GM19351 (cell line): ENCODE data around the gene SAMM50.
"Not testable (repeated sequence)": the region's sequence is repeated elsewhere in the genome, so short reads cannot be mapped to it uniquely, and the experiment has no call there.

Experiments
- ATAC-seq: cut with Tn5 transposase; IDR thresholded peaks from one replicate; pipeline ENCODE4 v1.9.1; 2021; ENCODE audit warnings: mild to moderate bottlenecking, moderate library complexity; ENCODE audit not compliant: unreplicated experiment

SAMM50 gene

DNA sequence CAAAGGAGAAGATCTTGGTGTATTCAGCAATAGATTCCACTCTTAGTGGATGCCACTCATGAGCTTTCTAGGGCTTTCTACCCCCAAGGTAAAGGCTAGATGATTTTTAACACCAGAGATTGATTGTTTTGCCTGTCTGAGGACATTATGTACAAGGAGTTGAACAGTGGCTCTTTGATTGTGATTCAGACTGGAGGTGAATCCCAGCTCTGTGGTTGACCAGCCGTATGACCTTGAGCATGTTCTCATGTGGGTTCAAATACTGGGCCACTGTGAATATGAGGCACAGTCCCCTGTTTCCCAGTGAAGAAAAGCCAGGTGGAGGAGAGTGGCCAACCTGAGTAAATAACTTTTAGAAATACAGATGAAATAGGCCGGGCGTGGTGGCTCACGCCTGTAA lies 44.9 kb downstream of the SAMM50 start:
- no peak for ATAC-seq

DNA sequence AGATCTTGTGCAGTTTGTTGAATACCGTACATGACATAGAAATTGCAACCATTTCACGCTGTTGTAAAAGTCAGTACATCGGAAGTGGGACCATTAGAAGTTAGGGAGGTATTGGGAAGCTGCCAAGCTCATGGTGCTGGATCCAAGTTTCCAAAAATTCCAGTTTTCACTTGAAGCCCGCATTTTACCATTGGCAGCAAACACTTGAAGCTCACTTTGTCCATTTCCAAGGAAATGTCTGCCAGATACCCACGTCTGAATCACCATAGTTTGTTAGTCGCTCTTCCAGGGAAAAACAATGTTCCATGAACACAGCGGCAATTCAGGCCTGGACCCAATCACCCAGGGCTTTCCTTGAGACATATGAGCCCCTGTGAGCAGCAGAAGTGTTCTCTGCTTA lies 46.3 kb downstream of the SAMM50 start:
- no peak for ATAC-seq

- ATAC-seq: no peak
Measured at GRCh38 chr22:44002324-44002723, 47.1 kb downstream of the SAMM50 start.

- ATAC-seq: no peak
Measured at GRCh38 chr22:44002997-44003396, 47.8 kb downstream of the SAMM50 start.

DNA sequence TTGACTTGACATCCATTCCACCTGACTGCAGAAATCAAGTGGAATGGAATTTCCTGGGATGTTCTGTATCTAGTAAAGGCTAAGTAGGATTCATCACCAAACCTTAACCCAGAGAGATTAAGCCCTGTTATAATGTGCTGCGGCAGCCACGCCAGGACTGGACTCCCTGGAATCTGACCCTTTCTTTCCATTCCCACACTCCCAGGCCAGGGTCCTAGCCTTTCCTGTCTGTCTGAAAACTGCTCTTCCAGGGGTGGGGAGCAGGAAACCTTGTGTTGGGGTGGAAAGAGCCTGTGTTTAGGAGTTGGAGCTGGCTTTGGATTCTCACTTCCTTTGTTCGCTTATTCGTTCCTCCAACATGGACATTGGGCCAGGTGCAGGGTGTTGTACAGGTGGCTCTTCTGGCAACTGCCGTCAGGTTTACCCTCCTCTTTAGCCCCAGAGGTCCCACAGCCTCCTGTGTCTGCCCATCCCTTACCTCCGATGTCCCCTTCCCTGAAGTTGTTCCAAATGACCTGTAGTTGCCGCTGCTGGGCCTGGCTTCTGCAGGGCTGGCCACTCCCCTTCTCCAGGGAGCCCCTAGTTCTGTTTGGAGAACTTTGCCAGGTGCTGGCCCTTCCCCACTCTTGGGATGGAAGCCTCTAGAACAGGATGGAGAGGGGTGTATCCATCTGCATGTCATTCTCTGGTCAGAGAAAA lies 48.3 kb downstream of the SAMM50 start:
- no peak for ATAC-seq

DNA sequence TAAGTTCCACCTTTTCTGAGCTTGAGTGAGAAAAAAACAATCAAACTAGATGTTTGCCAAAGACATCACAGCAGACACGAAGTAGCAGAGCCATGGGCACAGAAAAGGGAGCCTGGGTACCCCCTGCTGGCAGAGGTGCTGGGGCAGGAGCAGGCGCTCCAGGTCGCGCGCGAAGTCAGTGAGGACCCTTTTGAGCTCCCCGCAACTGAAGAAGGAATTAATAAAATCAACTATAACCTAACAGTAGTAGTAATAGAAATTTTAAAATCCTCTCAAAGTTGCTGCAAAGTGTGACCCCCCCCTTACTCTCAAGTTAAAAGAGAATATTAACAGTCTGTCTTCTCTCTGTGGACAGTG lies 48.8 kb downstream of the SAMM50 start:
- no peak for ATAC-seq

GRCh38 chr22:44005524-44005923 lies 50.3 kb downstream of the SAMM50 start:
- ATAC-seq: no peak

GRCh38 chr22:44012162-44012561 lies 56.9 kb downstream of the SAMM50 start:
- ATAC-seq: no peak

DNA sequence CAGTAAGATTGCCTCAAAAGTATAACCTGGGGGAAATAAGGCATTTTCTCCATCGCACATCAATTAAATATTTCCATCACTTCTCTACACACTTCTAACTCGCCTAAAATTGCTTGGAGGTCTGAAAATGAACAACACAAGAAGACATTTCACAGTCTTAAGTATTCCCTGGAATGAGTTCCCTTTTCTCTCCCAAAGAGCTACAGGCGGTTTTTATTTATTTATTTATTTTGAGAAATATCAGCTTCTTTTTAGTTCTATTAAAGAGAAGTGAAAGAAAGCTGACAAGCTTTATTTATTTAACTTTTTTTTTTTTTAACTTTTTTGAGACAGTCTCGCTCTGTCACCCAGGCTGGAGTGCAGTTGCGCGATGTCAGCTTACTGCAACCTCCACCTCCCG lies 57.3 kb downstream of the SAMM50 start:
- no peak for ATAC-seq

GRCh38 chr22:44014241-44014640 lies 59.0 kb downstream of the SAMM50 start:
- ATAC-seq: no peak

- ATAC-seq: not testable (repeated sequence)
Measured at GRCh38 chr22:44016586-44016985, 61.3 kb downstream of the SAMM50 start.

- no peak for ATAC-seq
Measured at GRCh38 chr22:44018594-44018993, 63.4 kb downstream of the SAMM50 start.

DNA sequence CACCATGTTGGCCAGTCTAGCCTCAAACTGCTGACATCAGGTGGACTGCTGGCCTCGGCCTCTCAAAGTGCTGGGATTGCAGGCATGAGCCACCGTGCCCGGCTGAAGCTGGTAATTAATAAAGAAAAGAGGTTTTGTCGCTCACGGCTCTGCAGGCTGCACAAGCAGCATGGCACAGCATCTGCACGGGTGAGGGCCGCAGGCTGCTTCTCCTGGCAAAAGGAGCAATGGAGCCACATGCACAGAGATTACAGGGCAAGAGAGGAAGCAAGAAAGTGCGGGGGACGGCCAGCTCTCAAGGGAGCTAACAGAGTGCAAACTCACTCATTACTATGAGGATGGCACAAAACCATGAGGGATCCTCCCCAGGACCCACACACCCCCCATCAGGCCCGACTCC lies 64.2 kb downstream of the SAMM50 start:
- ATAC-seq: no peak

DNA sequence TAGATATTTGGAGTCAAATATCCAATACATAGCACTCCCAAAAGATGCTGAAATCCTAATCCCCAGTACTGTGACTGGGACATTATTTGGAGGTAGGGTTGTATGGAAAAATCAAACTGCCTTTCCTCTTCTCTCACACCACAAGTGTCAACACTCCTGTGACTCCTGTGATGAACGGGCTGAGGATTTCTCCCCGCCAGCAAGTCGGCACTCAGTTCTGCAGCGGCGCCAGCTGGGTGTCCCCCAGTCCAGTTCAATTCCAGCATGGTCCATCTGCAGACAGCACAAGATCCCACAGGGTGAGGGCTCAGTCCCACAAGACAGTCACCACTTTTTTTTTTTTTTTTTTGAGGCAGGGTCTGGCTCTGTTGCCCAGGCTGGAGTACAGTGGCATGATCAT lies 64.6 kb downstream of the SAMM50 start:
- no peak for ATAC-seq

DNA sequence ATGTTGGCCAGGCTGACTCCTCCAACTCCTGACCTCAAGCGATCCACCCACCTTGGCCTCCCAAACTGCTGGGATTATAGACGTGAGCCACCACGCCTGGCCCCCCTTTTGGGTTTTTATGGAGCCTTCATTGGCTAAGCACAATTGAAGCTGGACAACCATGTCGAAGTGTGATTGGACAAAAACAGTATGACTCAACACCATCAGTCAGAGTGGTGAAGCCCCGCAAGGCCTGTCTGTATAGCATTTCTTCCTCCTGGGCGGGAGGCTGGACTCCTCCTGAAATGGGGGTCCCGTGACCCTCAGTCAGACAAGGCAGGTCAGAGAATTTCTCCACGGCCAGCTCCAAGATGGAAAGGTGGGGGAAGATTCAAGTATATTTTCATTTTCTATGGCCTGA lies 65.7 kb downstream of the SAMM50 start:
- no peak for ATAC-seq

DNA sequence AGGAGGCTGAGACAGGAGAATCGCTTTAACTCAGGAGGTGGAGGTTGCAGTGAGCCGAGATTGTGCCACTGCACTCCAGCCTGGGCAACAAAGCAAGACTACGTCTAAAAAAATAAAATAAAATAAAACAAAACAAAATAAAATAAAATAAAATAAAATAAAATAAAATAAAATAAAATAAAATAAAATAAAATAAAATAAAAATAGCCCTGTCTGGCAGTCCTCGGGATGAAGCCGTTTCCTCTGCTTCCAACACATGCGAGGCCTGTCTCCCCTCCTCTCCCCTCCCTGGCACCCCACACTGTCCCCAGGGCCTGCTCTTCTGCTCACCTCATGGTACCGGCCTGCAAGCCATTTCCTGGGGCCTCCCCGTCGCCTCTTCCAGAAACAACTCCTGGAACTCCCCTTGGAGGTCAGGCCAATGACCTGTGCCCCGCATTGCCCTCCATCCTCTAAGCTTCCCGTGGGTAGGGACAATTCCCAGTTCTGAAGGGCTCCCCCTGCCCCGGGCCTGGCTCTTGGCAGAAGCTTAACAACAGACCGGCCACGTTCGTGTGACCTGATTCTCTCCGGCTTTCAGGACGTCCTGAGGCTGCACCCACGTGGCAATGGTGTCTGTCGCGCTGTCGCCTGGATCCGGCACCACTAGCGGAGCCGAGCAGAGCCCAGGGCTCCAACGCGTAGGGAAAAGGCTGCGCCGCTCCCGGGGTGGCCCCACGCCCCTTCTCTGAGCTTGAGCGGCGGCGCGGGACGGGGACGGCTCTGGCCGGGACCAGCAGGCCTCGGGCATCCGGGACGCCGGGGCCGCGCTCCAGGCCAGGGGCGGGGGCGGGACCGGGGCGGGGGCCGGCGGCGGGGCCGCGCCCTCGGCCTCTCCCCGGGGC lies 68.4 kb downstream of the SAMM50 start:
- ATAC-seq: no peak

DNA sequence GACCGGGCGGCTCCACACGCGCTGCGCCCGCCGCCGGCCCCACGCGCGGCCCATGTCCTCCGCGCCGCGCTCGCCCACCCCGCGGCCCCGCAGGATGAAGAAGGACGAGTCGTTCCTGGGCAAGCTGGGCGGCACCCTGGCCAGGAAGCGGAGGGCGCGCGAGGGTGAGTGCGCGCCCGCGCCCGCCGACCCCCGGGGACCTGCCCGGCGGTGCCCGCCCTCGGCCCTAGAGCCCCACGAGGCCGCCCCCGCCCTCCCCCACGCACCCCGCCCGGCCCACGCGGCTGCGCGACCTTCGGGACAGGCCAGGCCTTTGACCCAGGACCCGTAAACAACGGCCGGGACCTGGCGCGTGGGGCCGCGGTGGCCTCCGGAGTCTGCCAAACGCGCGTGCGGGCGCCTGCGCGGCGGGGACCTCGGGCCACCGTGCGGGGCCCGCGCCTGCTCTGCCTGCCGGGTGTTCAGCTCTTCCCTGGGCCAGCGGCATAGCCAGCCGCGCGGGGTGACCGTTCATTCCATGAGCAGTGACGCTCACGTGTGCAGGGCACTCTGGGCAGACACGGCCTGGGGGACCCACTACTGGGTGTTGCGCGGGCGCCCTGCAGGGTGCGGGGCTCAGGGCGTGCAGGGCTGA lies 69.2 kb downstream of the SAMM50 start, which contains the start of gene PARVB:
Gene PARVB, plus strand, starts transcription at position 15 of the 634 bp plus-strand sequence. Its CDS starts 38 bp downstream, at position 53.
- ATAC-seq: no peak

DNA sequence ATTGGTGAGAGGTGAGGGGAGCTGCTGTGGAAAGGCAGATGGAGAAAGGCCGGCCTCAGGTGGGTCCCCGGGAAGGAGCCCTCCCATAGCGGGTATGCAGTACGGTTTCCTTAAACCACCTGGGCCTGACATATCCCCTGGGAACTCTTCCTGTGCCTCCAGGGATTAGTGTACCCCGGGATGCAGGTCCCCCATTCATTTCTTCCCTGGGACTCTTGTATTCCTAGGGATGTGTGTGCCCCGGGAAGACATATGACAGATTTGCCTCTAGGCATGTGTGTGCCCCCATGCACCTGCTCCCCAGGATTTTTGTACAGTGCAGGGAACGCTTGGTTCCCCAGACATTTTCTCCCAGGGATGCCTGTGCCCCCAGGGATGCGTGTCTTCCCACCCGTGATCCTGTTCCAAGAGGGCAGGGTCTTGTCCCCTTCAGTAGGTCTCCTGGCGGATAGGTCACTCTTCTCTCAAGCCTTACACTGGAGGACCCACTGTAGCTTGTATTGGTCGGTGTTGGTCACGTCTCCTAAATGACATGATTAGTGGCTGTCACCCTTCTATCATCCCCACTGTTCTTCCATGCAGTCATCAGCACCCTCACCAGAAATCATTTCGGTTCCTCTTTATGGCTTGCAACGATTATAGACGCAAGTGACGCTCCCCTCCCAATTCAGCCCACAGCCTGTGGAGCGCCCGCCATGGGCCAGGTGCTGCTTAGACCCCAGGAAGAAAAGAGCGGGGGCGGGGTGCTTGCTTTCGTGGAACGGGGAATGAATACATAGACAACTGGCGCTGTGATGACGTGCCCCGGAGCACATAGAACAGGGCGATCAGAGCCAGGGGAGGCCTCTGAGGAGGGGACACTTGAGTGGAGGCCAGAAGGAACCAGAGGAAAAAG lies 70.2 kb downstream of the SAMM50 start:
- ATAC-seq: peak; percentile 67

DNA sequence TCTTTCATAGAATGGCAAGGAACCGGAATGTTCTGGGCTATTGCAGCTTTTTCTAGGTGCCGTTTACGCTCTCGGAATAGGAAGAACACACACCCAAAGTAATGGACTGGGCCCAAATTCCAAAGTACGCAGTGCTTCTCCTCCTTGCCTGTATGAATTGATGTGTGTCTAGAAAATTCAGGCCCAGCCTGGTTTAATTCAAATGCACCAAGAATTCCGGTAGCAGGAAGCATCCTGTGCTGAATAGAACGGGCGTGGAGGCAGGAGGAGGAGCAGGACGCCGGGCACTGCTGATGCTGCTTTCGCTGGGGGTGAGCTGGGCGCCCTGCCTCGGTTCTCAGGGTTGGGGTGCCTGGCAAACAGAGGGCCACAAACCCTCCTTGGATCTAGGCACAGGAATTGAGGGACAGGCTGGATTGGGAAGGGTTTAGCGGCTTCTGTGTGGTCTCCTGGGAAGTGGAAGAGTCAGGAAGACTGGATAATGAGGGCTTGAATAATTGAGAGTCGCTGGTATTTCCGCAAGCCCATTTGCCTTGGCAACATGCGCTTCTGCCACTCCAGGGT lies 70.9 kb downstream of the SAMM50 start:
- no peak for ATAC-seq
